ENCODE results near the gene HDAC8. TPM values are rescaled to one million over a fixed set of nuclear protein-coding genes. Genes with fewer than 3 reads are reported as not detected.
"Not testable (repeated sequence)": the region's sequence is repeated elsewhere in the genome, so short reads cannot be mapped to it uniquely, and the experiment has no call there.

HDAC8 gene
- total RNA-seq, 3 donors from 2014 or later: 15.9 to 19.6 (median 18.1) TPM

GRCh38 chrX:72461766-72462165 is 110.9 kb downstream of the HDAC8 start:
- ATAC-seq (no peak), DNase-seq (no peak)
- Mint-ChIP-seq H3K4me1 (ENCODE audit: low read depth) (no peaks in the 10 kb centered on the region), H3K4me3 (no peak overlapping the region), H3K36me3 (ENCODE audit: insufficient read depth) (peaks cover 13% of the 10 kb centered on the region), H3K27me3 (ENCODE audit: low read depth) (no peaks in the 10 kb centered on the region), H3K9me3 (no peaks in the 10 kb centered on the region)

- no peak overlapping the region for H3K4me3 Mint-ChIP-seq
- H3K27me3 Mint-ChIP-seq (ENCODE audit: low read depth): no peaks in the 10 kb centered on the region
- H3K9me3 Mint-ChIP-seq: no peaks in the 10 kb centered on the region
- H3K4me1 Mint-ChIP-seq (ENCODE audit: low read depth): no peaks in the 10 kb centered on the region
- peaks cover 15% of the 10 kb centered on the region for H3K36me3 Mint-ChIP-seq (ENCODE audit: insufficient read depth)
- no peak for ATAC-seq
- DNase-seq: no peak
Observed at GRCh38 chrX:72461288-72461687, 111.4 kb downstream of the HDAC8 start.

- Mint-ChIP-seq H3K4me3 (no peak overlapping the region), H3K36me3 (ENCODE audit: insufficient read depth) (peaks cover 15% of the 10 kb centered on the region), H3K9me3 (no peaks in the 10 kb centered on the region), H3K27me3 (ENCODE audit: low read depth) (no peaks in the 10 kb centered on the region), H3K4me1 (ENCODE audit: low read depth) (no peaks in the 10 kb centered on the region)
- ATAC-seq (no peak), DNase-seq (no peak)
Observed at GRCh38 chrX:72460715-72461114, 111.9 kb downstream of the HDAC8 start.

- H3K4me3 Mint-ChIP-seq; H3K27me3 Mint-ChIP-seq (ENCODE audit: low read depth); H3K9me3 Mint-ChIP-seq; ATAC-seq; DNase-seq; H3K4me1 Mint-ChIP-seq (ENCODE audit: low read depth): not testable (repeated sequence)
- peaks cover 32% of the 10 kb centered on the region for H3K36me3 Mint-ChIP-seq (ENCODE audit: insufficient read depth)
Observed at GRCh38 chrX:72449034-72449433, 123.6 kb downstream of the HDAC8 start.

- ATAC-seq; H3K4me1 Mint-ChIP-seq (ENCODE audit: low read depth); DNase-seq; H3K4me3 Mint-ChIP-seq; H3K27me3 Mint-ChIP-seq (ENCODE audit: low read depth): not testable (repeated sequence)
- peaks cover 31% of the 10 kb centered on the region for H3K36me3 Mint-ChIP-seq (ENCODE audit: insufficient read depth)
- peaks cover 16% of the 10 kb centered on the region for H3K9me3 Mint-ChIP-seq
Observed at GRCh38 chrX:72440764-72441163, 131.9 kb downstream of the HDAC8 start.

DNA sequence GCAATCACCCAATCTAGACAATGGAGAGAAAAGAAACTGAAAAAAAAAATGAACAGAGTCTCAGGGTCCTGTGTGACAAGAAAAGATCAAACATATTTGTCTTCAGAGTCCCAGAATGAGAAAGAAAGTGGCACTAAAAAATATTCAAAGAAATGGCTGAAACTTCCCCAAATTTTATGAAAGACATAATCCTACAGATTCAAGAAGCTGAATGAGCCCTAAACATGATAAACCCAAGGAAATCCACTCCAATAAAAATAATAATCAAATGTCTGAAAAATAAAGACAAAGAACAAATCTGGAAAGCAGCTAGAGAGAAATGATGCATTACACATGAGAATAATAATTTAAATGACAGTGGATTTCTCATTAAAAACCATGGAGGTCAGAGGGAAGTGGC is 136.6 kb downstream of the HDAC8 start:
- peaks cover 51% of the 10 kb centered on the region for H3K36me3 Mint-ChIP-seq (ENCODE audit: insufficient read depth)
- ATAC-seq (no peak), DNase-seq (no peak)
- no peaks in the 10 kb centered on the region for H3K4me1 Mint-ChIP-seq (ENCODE audit: low read depth)
- H3K9me3 Mint-ChIP-seq: peaks cover 16% of the 10 kb centered on the region
- H3K4me3 Mint-ChIP-seq: no peak overlapping the region
- no peaks in the 10 kb centered on the region for H3K27me3 Mint-ChIP-seq (ENCODE audit: low read depth)

- Mint-ChIP-seq H3K27me3 (ENCODE audit: low read depth) (no peaks in the 10 kb centered on the region), H3K36me3 (ENCODE audit: insufficient read depth) (peaks cover 31% of the 10 kb centered on the region), H3K4me1 (ENCODE audit: low read depth) (no peaks in the 10 kb centered on the region), H3K4me3 (no peak overlapping the region), H3K9me3 (no peaks in the 10 kb centered on the region)
- no peak for DNase-seq
- ATAC-seq: no peak
Observed at GRCh38 chrX:72430405-72430968, 142.2 kb downstream of the HDAC8 start.

DNA sequence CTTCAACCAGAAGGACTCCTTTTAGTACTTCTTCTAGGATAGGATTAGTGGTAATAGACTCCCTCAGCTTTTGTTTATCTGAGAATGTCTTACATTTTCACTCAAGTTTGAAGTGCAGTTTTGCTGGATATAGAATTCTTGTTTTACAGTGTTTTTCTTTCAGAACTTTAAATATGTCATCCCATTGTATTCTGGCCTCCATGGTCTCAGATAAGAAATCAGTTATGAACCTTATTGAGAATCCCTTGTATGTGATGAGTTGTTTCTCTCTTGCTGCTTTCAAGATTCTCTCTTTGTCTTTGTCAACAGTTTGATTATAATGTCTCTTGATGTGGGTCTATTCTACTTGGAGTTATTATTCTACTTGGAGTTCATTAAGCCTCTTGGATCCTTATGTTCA is 150.8 kb downstream of the HDAC8 start:
- H3K27me3 Mint-ChIP-seq (ENCODE audit: low read depth): no peaks in the 10 kb centered on the region
- peaks cover 10% of the 10 kb centered on the region for H3K9me3 Mint-ChIP-seq
- no peak overlapping the region for H3K4me3 Mint-ChIP-seq
- no peaks in the 10 kb centered on the region for H3K4me1 Mint-ChIP-seq (ENCODE audit: low read depth)
- ATAC-seq (no peak), DNase-seq (no peak)
- H3K36me3 Mint-ChIP-seq (ENCODE audit: insufficient read depth): peaks cover 13% of the 10 kb centered on the region

DNA sequence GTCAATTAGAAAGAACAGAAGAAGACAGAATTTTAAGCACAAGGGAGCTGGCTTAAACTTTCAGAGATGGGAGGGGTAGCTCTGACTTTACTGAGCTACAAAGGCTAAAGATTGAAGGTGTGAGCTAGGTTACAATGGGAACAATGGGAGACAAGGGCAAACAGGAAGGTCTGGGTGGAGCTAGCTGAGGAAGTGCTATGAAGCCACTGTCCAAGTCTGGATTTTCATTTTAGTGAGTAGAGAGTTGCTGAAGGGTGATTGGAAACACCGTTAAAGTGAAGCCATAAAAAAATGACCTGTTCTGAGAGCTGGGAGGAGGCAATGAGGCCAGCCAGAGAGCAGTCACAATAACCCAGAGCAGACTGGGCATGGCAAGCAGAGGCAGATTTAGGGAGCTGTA is 162.7 kb downstream of the HDAC8 start:
- H3K4me1 Mint-ChIP-seq (ENCODE audit: low read depth): no peaks in the 10 kb centered on the region
- DNase-seq (no peak), ATAC-seq (no peak)
- peaks cover 19% of the 10 kb centered on the region for H3K36me3 Mint-ChIP-seq (ENCODE audit: insufficient read depth)
- H3K4me3 Mint-ChIP-seq: no peak overlapping the region
- H3K9me3 Mint-ChIP-seq: no peaks in the 10 kb centered on the region
- no peaks in the 10 kb centered on the region for H3K27me3 Mint-ChIP-seq (ENCODE audit: low read depth)

- Mint-ChIP-seq H3K4me3 (no peak overlapping the region), H3K27me3 (ENCODE audit: low read depth) (no peaks in the 10 kb centered on the region), H3K9me3 (no peaks in the 10 kb centered on the region), H3K4me1 (ENCODE audit: low read depth) (no peaks in the 10 kb centered on the region), H3K36me3 (ENCODE audit: insufficient read depth) (peaks cover 14% of the 10 kb centered on the region)
- DNase-seq (no peak), ATAC-seq (no peak)
Observed at GRCh38 chrX:72408885-72409284, 163.8 kb downstream of the HDAC8 start.

GRCh38 chrX:72405136-72405535 is 167.5 kb downstream of the HDAC8 start:
- not testable (repeated sequence) for ATAC-seq; H3K9me3 Mint-ChIP-seq; H3K4me3 Mint-ChIP-seq; H3K4me1 Mint-ChIP-seq (ENCODE audit: low read depth); H3K27me3 Mint-ChIP-seq (ENCODE audit: low read depth); DNase-seq
- peaks cover 16% of the 10 kb centered on the region for H3K36me3 Mint-ChIP-seq (ENCODE audit: insufficient read depth)

DNA sequence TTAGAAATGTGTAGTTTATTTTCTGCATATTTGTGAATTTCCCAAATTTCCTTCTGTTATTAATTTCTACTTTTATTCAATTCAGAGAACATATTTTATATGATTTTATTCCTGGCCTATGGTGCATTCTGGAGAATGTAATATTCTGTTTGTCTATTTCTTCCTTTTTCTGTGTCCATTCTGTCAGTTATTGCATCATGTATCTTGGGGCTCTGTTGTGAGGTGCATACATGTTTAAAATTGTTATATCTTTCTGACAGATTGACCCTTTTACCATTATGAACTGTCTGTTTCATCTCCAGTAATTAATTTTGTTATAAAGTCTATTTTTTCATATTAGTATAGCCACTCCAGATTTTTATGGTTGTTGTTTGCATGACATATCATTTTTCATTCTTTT is 170.0 kb downstream of the HDAC8 start:
- Mint-ChIP-seq H3K4me3 (no peak overlapping the region), H3K4me1 (ENCODE audit: low read depth) (no peaks in the 10 kb centered on the region), H3K27me3 (ENCODE audit: low read depth) (no peaks in the 10 kb centered on the region), H3K36me3 (ENCODE audit: insufficient read depth) (peaks cover 14% of the 10 kb centered on the region), H3K9me3 (no peaks in the 10 kb centered on the region)
- DNase-seq (no peak), ATAC-seq (no peak)

- DNase-seq (no peak), ATAC-seq (no peak)
- Mint-ChIP-seq H3K4me3 (no peak overlapping the region), H3K9me3 (no peaks in the 10 kb centered on the region), H3K36me3 (ENCODE audit: insufficient read depth) (peaks cover 12% of the 10 kb centered on the region), H3K4me1 (ENCODE audit: low read depth) (no peaks in the 10 kb centered on the region), H3K27me3 (ENCODE audit: low read depth) (no peaks in the 10 kb centered on the region)
Observed at GRCh38 chrX:72399816-72400215, 172.8 kb downstream of the HDAC8 start.

DNA sequence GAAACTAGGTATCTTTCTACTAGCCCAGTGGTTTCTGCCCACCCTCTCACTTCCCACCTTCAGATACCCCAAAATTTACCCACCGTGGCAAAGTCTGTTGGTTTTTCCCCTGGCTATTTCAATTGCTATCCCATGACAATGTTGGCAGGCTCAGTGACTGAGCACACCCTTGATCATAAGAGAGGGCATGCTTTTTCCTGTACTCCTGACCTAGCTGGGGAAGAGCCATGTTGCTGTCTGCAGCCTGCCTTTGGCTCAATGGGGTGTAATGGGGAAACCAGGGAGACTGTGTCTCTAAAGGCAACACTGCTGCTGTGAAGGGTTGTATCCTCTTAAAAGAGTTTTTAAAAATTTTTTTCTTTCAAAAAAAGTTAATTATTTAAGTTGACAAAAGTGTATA is 176.5 kb downstream of the HDAC8 start:
- ATAC-seq: no peak
- Mint-ChIP-seq H3K27me3 (ENCODE audit: low read depth) (no peaks in the 10 kb centered on the region), H3K4me1 (ENCODE audit: low read depth) (no peaks in the 10 kb centered on the region)

DNA sequence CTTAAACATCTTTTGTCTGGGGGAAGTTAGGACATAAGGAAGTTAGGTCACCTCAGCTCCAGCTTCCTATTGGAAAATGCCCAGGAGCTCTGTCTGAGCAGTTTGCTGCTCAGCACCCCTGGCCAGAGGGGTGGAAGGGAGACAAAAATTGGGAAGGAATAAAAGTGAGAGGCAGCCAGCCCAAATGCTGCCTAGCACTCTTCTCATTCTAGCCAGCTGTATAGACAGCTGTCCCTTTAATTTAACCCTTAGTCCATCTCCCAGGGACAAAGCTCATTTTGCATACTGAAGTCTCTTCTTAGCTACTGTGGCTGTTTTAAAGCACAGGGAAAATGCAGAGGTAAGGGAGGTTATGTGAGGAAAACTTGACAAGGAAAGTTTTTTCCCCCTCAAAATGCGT is 177.4 kb downstream of the HDAC8 start:
- Mint-ChIP-seq H3K9me3 (no peaks in the 10 kb centered on the region), H3K4me1 (ENCODE audit: low read depth) (no peaks in the 10 kb centered on the region), H3K27me3 (ENCODE audit: low read depth) (no peaks in the 10 kb centered on the region), H3K4me3 (no peak overlapping the region), H3K36me3 (ENCODE audit: insufficient read depth) (peaks cover 7% of the 10 kb centered on the region)
- no peak for ATAC-seq
- no peak for DNase-seq

More for the DNA sequence above, 176.5 kb downstream of the HDAC8 start:
- H3K4me3 Mint-ChIP-seq: no peak overlapping the region
- DNase-seq: no peak
- H3K9me3 Mint-ChIP-seq: no peaks in the 10 kb centered on the region
- H3K36me3 Mint-ChIP-seq (ENCODE audit: insufficient read depth): peaks cover 9% of the 10 kb centered on the region
